ENCODE results near the gene TRIM73.
"Not testable (repeated sequence)": the region's sequence is repeated elsewhere in the genome, so short reads cannot be mapped to it uniquely, and the experiment has no call there.

TRIM73 gene

GRCh38 chr7:75415829-75416373, 20.5 kb downstream of the TRIM73 start:
- not testable (repeated sequence) for DNase-seq

GRCh38 chr7:75416787-75417186, 21.4 kb downstream of the TRIM73 start:
- DNase-seq = not testable (repeated sequence)

DNA sequence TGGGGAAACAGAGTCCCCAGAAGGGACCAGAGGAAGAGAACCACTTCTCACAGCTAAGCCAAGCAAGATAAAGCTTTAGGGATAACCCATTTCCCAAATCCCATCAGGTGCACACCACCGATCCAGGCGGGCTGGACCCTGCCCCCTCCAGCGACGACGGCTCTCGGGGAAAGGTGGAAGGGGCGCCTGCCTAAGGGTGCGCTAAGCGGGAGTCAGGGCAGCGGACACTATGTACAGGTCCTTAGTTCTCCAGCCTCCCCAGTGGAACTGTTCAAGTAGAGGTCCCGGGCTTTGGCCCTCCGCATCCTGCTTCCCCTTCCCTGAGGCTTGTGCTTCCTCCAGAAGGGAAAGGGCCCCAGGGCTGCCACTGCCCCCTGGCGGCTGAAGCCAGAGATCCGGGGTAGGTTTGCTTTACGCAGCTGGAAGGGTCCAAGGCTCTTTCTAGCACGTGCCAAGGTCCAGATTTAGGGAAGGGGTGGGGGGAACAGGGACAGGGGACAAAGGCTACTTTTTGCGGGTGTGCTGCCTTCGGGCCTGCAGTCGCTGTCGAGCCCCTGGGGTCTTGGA, 22.9 kb downstream of the TRIM73 start:
- DNase-seq = not testable (repeated sequence)

- DNase-seq = not testable (repeated sequence)
These were observed 23.8 kb downstream of the TRIM73 start for GRCh38 chr7:75419210-75419609.

DNA sequence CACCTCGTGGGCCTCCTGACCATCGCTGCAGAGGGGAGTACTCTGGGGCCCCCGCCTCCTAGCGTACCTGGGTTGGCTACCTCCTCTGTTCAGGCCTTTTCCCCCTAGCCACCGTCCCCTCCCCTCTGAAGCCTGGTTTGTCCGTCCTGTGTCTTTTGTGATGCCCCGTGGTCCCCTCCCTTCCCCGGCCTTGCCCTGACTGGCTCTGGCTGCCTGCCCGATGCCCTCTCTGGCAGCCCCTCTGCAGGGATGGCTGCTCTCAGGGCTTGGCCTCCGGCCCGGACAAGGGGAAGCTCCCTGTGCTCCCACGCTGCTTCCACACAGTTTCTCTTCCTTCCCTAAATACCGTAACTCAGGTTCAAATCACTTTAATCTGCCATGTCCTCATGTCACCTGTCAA, 24.3 kb downstream of the TRIM73 start:
- DNase-seq = peak; percentile 10

DNA sequence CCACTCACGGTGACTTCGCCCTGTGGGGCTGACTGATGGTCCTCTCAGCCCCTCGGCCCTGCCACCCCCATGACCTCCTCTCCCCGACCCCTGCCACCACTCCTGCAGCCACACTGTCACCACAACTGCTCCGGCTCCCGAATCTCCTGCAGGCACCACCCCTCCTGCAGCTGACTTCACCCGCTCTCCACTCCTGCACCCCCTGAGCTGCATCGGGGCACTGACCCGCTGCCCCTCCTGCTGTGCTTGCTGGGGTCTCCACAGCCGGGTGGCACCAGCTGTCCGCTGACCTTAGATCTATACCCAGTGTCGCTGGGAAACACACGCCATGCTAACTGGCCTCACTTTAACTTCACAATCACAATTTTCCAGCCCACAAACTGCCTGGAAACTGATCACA, 24.7 kb downstream of the TRIM73 start:
- not testable (repeated sequence) for DNase-seq

- DNase-seq = not testable (repeated sequence)
These were observed 26.6 kb downstream of the TRIM73 start for GRCh38 chr7:75421798-75422710.

DNA sequence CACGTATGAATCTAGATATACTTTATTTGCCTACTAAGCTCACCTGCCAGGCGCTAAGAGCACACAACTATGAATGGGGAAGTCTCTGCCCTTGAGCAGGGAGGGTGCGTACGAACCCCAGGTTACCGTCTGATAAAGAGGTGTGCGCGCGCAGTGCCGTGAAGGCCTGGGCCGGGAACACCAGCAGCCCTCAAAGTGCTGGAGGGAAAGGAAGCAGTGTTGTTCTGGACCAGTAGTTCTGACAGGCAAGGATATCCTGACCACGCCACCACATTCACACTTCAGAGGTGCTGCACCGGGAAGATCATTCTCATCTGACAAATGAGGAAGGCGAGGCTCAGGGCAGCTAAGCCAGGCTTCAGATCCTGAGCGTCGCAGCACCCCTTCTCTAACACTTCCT, 28.1 kb downstream of the TRIM73 start:
- not testable (repeated sequence) for DNase-seq

- DNase-seq = not testable (repeated sequence)
These were observed 43.6 kb downstream of the TRIM73 start for GRCh38 chr7:75439000-75439399.

DNA sequence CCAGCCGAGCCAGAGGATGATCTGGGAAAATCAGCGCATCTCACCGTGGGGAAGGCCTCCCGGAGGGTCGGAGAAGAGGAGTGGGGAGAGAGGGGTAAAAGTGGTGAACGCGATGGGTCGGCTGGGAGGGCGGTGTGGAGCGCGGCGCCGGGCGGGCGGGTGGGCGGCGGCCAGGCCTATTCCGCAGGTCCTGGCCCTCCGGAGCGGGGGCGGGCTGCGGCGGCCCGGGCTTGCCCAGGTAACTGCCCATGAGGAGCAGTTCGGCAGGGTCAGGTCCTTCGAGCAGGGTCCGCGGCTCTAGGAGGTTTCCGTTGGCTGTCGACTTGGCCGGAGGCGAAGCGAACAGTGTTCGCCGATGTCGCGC, 46.7 kb downstream of the TRIM73 start:
- DNase-seq = not testable (repeated sequence)

DNA sequence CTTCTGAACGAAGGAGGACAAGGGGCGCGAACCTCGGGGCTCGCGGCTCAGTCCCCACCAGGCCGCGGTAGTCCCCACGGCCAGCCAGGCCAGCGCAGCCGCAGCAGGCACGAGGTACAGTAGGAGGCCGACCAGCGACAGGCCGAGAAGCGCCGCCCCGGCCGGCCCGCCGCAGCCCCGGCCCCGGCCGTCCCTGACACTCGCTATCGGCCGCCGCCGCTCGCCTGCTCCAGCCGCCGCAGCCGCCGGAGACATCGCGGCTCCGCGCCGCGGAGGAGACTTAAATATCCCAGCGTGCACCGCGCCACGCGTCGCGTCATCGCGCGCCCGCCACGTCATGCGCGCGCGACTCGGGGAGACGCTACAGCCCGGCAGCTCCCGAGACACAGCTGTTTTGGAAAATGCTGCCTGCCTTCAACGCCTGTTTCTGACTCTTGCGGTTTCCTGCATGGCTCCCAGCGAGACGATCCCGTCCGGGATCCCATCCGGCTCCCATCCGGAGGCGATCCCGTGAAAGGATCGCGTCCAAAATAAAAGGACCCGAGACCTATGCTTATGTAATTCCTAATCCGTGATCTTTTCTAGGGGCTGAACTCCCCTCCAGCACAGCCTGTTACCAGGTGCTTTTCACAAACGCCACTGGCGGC, 47.2 kb downstream of the TRIM73 start:
- peak; percentile 19 for DNase-seq

DNA sequence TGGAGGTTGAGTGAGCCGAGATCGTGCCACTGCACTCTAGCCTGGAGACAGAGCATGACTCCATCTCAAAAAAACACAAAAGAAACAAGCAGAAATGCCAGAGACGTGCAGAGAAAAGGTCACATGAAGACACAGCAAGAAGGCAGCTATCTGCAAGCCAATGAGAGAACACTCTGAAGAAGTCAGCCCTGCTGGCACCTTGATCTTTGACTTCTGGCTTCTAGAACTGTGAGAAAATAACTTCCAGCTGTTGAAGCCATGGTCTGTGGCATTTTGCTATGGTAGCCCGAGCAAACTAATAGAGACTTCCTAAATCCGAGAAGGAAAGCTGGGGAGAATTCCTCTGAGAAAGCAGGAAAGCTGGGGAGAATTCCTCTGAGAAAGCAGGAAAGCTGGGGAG, 54.5 kb downstream of the TRIM73 start:
- not testable (repeated sequence) for DNase-seq

DNA sequence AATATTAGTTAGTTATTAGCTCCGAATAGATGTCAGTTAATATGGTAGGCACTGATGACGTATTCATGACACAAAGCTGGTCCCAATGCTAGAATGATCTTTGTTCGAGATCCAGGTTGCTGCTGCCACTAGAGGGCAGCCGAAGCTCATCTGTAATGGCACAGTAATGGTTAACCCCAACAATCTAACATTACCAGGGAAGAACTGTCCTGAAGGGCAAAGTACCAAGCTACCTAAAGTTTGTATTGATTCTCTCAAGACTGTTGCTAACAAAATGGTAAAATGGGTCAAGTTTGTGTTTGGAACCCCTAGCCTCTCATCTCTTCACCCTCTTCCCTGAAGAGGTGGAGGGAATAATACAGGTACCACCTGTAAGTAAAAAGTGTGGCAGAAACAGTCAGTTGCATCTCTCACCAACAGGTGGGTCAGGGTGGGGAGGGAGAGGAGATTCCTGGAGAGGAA, 57.1 kb downstream of the TRIM73 start:
- not testable (repeated sequence) for DNase-seq
